Activated CD8-positive, alpha-beta memory T cell treated with anti-CD3 and anti-CD28 coated beads, Interleukin-2, amount 50 U/mL, for 24 hours (primary cell): Measurements from ENCODE around the gene MLF2.

Experiments used
- DNase-seq: peaks from one replicate; pipeline ENCODE4 v3.0.0-alpha.2; 2020; ENCODE audit errors: extremely low read depth

MLF2 gene

GRCh38 chr12:6778217-6778573 lies 25.3 kb upstream of the MLF2 start:
- no peak for DNase-seq

- no peak for DNase-seq
Measured at GRCh38 chr12:6777386-6777785, 24.4 kb upstream of the MLF2 start.

GRCh38 chr12:6775185-6776174 lies 22.5 kb upstream of the MLF2 start:
- no peak for DNase-seq

GRCh38 chr12:6774499-6775062 lies 21.6 kb upstream of the MLF2 start:
- no peak for DNase-seq

GRCh38 chr12:6773590-6774351 lies 20.8 kb upstream of the MLF2 start:
- peak; percentile 54 for DNase-seq

GRCh38 chr12:6772726-6773589 lies 20.0 kb upstream of the MLF2 start:
- DNase-seq = no peak

GRCh38 chr12:6772331-6772695 lies 19.4 kb upstream of the MLF2 start, which contains the start of gene LAG3:
Gene LAG3 (plus strand): TSS chr12:6772520. CDS start chr12:6772853, 333 bp downstream.
- DNase-seq = no peak

GRCh38 chr12:6771509-6772330 lies 18.8 kb upstream of the MLF2 start:
- no peak for DNase-seq

- no peak for DNase-seq
Measured at GRCh38 chr12:6771091-6771495, 18.2 kb upstream of the MLF2 start.

- no peak for DNase-seq
Measured at GRCh38 chr12:6770600-6770999, 17.7 kb upstream of the MLF2 start.

- DNase-seq = no peak
Measured at GRCh38 chr12:6770094-6770493, 17.2 kb upstream of the MLF2 start.

GRCh38 chr12:6769666-6770065 lies 16.7 kb upstream of the MLF2 start:
- DNase-seq = no peak

- no peak for DNase-seq
Measured at GRCh38 chr12:6768990-6769389, 16.0 kb upstream of the MLF2 start.

GRCh38 chr12:6768437-6768914 lies 15.5 kb upstream of the MLF2 start:
- no peak for DNase-seq

- no peak for DNase-seq
Measured at GRCh38 chr12:6767353-6768319, 14.7 kb upstream of the MLF2 start.

- DNase-seq = no peak
Measured at GRCh38 chr12:6766651-6767349, 13.9 kb upstream of the MLF2 start.

- no peak for DNase-seq
Measured at GRCh38 chr12:6765634-6766581, 13.0 kb upstream of the MLF2 start, which contains the start of gene PTMS. Gene PTMS (plus strand): TSS chr12:6766363. CDS start chr12:6766706, 343 bp downstream.
